Urinary bladder (tissue), 4 donors: ENCODE measurements around the gene ASCC2. TPM values are rescaled to one million over a fixed set of nuclear protein-coding genes. Genes with fewer than 3 reads are reported as not detected.
A peak's percentile ranks its signal among the peaks of the same experiment; 100 is the strongest.

Experiments used
- DNase-seq: peaks from one replicate; pipeline ENCODE4 v3.0.0-alpha.2; 2015; ENCODE audit errors: extremely low spot score
- H3K27ac ChIP-seq: one replicate; pipeline ENCODE4 v1.5.1; 2013; ENCODE audit warnings: low read depth, mild to moderate bottlenecking, moderate library complexity
- H3K36me3 ChIP-seq: one replicate; pipeline ENCODE4 v1.6.1; 2013; ENCODE audit warnings: mild to moderate bottlenecking, moderate library complexity; ENCODE audit not compliant: insufficient read depth
- H3K4me1 ChIP-seq: one replicate; pipeline ENCODE4 v1.6.1; 2013; ENCODE audit warnings: mild to moderate bottlenecking, moderate library complexity; ENCODE audit not compliant: insufficient read depth
- H3K4me3 ChIP-seq: one replicate; pipeline ENCODE4 v1.5.1; 2013; ENCODE audit warnings: low read depth, low read length
- WGBS: extraction: QIAGEN DNeasy Blood & Tissue Kit; methylation state at CpG from one replicate; pipeline ENCODE4 v1.1.7; 2013; 5-methylcytosine and 5-hydroxymethylcytosine counted together
- polyA plus RNA-seq: library from polyadenylated mRNA; stranded (reverse); fragments of 200-250 nt; gene quantifications from one replicate; pipeline ENCODE4 v1.2.3, GENCODE V29; 2013
- total RNA-seq: library from RNA; depleted of rRNA; stranded (reverse); fragments of >200 nt; gene quantifications from one replicate; pipeline ENCODE4 v1.2.3, GENCODE V29; 2014
- donor health status: healthy with polysubstance abuse.
- donor health status: healthy.

The ASCC2 gene
- total RNA-seq (28.7 TPM), polyA plus RNA-seq (41.8 TPM)

- peak within 1 kb of the TSS; percentile 83 for H3K4me3 ChIP-seq
- H3K4me1 ChIP-seq: peaks cover 2% of the 10 kb centered on the region
- H3K36me3 ChIP-seq: no peaks in the 10 kb centered on the region
- H3K27ac ChIP-seq: peak within 1 kb of the TSS; percentile 35
- peak; percentile 96 for DNase-seq
- under 1% methylated on average over 54 of the region's 54 CpGs for WGBS
Observed at GRCh38 chr22:29837741-29838598, at the start of gene ASCC2. TSS of gene ASCC2 (minus strand) at chr22:29838274. CDS start at chr22:29832325, 5,949 bp downstream.

- no peak overlapping the region for H3K4me3 ChIP-seq
- DNase-seq: no peak
- 58% methylated on average over 2 of the region's 2 CpGs for WGBS
- no peak overlapping the region for H3K27ac ChIP-seq
- no peaks in the 10 kb centered on the region for H3K36me3 ChIP-seq
- H3K4me1 ChIP-seq: peaks cover 2% of the 10 kb centered on the region
Observed at GRCh38 chr22:29887358-29887757, 49.3 kb upstream of the ASCC2 start.

- no peak overlapping the region for H3K27ac ChIP-seq
- H3K4me1 ChIP-seq: peaks cover 2% of the 10 kb centered on the region
- H3K4me3 ChIP-seq: no peak overlapping the region
- 95% methylated on average over 1 of the region's 1 CpG for WGBS
- no peaks in the 10 kb centered on the region for H3K36me3 ChIP-seq
- no peak for DNase-seq
Observed at GRCh38 chr22:29886596-29886995, 48.5 kb upstream of the ASCC2 start.

- H3K4me1 ChIP-seq: peaks cover 2% of the 10 kb centered on the region
- H3K4me3 ChIP-seq: no peak overlapping the region
- H3K27ac ChIP-seq: no peak overlapping the region
- WGBS: 71% methylated on average over 4 of the region's 4 CpGs
- H3K36me3 ChIP-seq: no peaks in the 10 kb centered on the region
- no peak for DNase-seq
Observed at GRCh38 chr22:29885610-29886009, 47.5 kb upstream of the ASCC2 start.

- 1% methylated on average over 14 of the region's 14 CpGs for WGBS
- peaks cover 2% of the 10 kb centered on the region for H3K4me1 ChIP-seq
- H3K27ac ChIP-seq: no peak overlapping the region
Observed at GRCh38 chr22:29883775-29884097, 45.7 kb upstream of the ASCC2 start.

GRCh38 chr22:29883045-29883774, 45.1 kb upstream of the ASCC2 start, which contains the start of gene MTMR3:
TSS of gene MTMR3 (plus strand) at chr22:29883174. CDS start at chr22:29971060, 87,886 bp downstream.
- peak within 1 kb of the TSS; percentile 86 for H3K4me3 ChIP-seq
- peaks cover 2% of the 10 kb centered on the region for H3K4me1 ChIP-seq
- H3K27ac ChIP-seq: peak within 1 kb of the TSS; percentile 94
- DNase-seq: peak; percentile 57
- WGBS: under 1% methylated on average over 82 of the region's 82 CpGs
- no peaks in the 10 kb centered on the region for H3K36me3 ChIP-seq

More at GRCh38 chr22:29883775-29884097, 45.7 kb upstream of the ASCC2 start:
- no peaks in the 10 kb centered on the region for H3K36me3 ChIP-seq
- DNase-seq: no peak
- peak overlapping the region; percentile 86 for H3K4me3 ChIP-seq

GRCh38 chr22:29882716-29883044, 44.6 kb upstream of the ASCC2 start:
- no peaks in the 10 kb centered on the region for H3K36me3 ChIP-seq
- peaks cover 2% of the 10 kb centered on the region for H3K4me1 ChIP-seq
- peak overlapping the region; percentile 86 for H3K4me3 ChIP-seq
- no peak overlapping the region for H3K27ac ChIP-seq
- DNase-seq: no peak
- WGBS: 0% methylated on average over 5 of the region's 5 CpGs

- 97% methylated on average over 5 of the region's 5 CpGs for WGBS
Observed at GRCh38 chr22:29879753-29880152, 41.7 kb upstream of the ASCC2 start.

GRCh38 chr22:29877620-29878019, 39.5 kb upstream of the ASCC2 start:
- Histone ChIP-seq H3K4me3 (no peak overlapping the region), H3K4me1 (no peaks in the 10 kb centered on the region), H3K36me3 (no peaks in the 10 kb centered on the region), H3K27ac (no peak overlapping the region)
- DNase-seq: no peak
- 85% methylated on average over 2 of the region's 2 CpGs for WGBS

More at GRCh38 chr22:29879753-29880152, 41.7 kb upstream of the ASCC2 start:
- DNase-seq: no peak
- Histone ChIP-seq H3K27ac (no peak overlapping the region), H3K36me3 (no peaks in the 10 kb centered on the region), H3K4me3 (no peak overlapping the region), H3K4me1 (peaks cover under 1% of the 10 kb centered on the region)

- Histone ChIP-seq H3K4me3 (no peak overlapping the region), H3K4me1 (no peaks in the 10 kb centered on the region), H3K27ac (no peak overlapping the region), H3K36me3 (no peaks in the 10 kb centered on the region)
- 77% methylated on average over 2 of the region's 2 CpGs for WGBS
- DNase-seq: no peak
Observed at GRCh38 chr22:29873943-29874342, 35.9 kb upstream of the ASCC2 start.

- no peak for DNase-seq
- Histone ChIP-seq H3K4me1 (no peaks in the 10 kb centered on the region), H3K4me3 (no peak overlapping the region), H3K27ac (no peak overlapping the region), H3K36me3 (no peaks in the 10 kb centered on the region)
- 81% methylated on average over 5 of the region's 5 CpGs for WGBS
Observed at GRCh38 chr22:29872989-29873388, 34.9 kb upstream of the ASCC2 start.

GRCh38 chr22:29872144-29872893, 34.2 kb upstream of the ASCC2 start:
- no peak overlapping the region for H3K4me3 ChIP-seq
- no peak for DNase-seq
- H3K36me3 ChIP-seq: no peaks in the 10 kb centered on the region
- 96% methylated on average over 3 of the region's 3 CpGs for WGBS
- no peak overlapping the region for H3K27ac ChIP-seq
- H3K4me1 ChIP-seq: no peaks in the 10 kb centered on the region

- DNase-seq: no peak
- WGBS: 40% methylated on average over 5 of the region's 5 CpGs
- Histone ChIP-seq H3K4me1 (no peaks in the 10 kb centered on the region), H3K27ac (no peak overlapping the region), H3K36me3 (no peaks in the 10 kb centered on the region), H3K4me3 (no peak overlapping the region)
Observed at GRCh38 chr22:29871684-29872083, 33.6 kb upstream of the ASCC2 start.
